T-helper 22 cell (primary cell): ENCODE data around the gene CLCN3.
"Not testable (repeated sequence)": the region's sequence is repeated elsewhere in the genome, so short reads cannot be mapped to it uniquely, and the experiment has no call there.

Experiments used
- DNase-seq: peaks from one replicate; pipeline ENCODE4 v3.0.0-alpha.2; 2020; ENCODE audit warnings: low read depth

The CLCN3 gene

DNA sequence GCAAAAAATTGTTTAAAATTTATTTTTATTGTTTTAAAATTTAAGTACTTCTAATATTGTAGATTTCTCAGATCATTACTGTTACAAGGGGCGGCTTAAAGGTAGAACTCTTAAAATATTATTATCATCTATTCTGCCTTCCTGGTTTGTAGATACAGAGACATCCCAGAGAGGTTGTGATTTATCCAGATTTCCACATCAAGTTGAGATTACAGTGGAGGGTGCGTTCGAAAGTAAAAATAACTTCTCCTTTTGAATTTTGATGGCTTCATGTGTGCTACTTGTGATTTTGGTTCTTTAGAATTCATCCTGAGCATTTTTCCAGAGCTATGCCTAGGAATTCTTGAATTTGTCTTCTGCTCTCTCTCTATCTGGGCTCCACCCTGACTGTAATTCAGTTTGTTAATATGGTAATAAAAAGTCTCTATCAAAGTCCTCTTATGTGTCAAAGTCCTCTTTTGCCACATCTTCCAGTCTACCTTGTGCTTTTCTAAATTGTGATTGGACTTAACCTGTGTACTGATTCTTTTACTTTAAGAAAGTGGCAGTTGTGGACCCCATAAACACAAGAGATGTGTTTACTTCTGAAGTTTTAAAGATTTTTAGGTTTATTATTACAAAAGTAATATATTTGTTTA lies 37.2 kb downstream of the CLCN3 start:
- DNase-seq: no peak

DNA sequence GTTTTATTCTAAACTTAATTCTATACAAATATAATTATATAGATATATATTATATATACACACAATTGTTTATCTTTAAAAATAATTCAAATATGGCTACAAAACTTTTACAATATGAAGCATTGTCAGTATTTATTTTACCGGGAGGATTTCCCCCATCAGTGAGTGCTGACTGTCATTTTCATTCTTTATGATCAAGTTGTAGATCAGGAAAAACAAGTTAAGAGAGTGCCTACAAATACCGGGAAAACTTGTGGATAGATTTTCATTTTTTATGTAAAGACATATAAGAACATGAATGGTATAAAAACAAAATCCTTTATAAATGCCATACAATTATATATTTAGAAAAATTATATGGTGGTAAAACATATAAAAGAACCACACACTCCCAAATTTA lies 37.8 kb downstream of the CLCN3 start:
- DNase-seq: no peak

DNA sequence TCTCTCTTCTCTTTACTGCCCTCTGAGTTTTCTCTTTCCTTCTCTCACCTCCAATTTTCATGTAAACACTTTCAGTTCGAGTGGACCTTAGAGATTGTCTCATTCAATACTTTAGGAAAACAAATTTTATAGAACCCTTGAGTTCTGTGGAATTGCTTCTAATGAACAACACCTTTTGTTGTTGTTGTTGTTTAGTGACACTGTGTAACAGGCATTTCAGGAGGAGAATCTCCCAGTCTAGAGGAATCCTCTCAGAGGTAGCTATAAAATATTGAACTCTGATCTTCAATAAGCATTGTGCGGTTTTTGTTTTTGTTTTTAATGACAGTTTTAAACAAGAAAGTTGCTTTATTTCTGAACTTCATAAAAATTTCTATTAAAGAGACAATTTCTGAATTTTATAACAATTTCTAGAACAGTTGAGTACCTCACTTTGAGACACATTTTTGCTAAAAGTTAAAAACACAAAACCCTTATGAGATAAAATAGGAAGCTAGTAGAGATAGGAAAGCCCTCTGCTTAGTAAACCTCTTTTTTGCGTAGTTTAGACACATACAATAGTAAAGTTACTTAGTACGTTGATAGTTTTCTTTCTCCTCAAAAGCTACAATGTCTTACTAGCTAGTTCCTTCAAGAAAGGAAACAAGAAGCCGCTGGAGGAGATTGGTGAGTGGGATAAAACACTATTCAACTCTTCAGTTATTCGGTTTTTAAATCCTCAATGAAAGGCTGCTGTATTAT lies 38.8 kb downstream of the CLCN3 start:
- DNase-seq: no peak

- peak; percentile 62 for DNase-seq
Observed at GRCh38 chr4:169659716-169660670, 39.6 kb downstream of the CLCN3 start.

DNA sequence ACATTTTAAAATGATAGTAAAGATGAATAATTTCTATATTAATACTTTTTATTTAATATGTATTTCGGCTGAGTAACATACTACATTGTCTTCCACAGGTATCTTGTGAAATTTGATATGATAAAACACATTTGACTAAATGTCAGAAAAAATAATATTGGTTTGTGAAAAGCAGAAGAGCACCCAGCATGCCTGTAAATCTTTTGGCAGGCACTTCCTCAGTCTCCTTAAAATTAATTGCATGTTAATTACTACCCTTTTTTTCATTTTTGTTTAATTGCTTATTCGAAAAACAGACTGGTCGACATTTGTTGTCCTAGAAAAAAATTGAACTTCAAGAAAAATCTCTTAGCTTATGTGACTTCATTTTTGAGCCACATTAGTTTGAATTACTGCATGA lies 40.6 kb downstream of the CLCN3 start:
- DNase-seq: no peak

GRCh38 chr4:169661761-169662160 lies 41.4 kb downstream of the CLCN3 start:
- no peak for DNase-seq

GRCh38 chr4:169662206-169662605 lies 41.8 kb downstream of the CLCN3 start:
- no peak for DNase-seq

DNA sequence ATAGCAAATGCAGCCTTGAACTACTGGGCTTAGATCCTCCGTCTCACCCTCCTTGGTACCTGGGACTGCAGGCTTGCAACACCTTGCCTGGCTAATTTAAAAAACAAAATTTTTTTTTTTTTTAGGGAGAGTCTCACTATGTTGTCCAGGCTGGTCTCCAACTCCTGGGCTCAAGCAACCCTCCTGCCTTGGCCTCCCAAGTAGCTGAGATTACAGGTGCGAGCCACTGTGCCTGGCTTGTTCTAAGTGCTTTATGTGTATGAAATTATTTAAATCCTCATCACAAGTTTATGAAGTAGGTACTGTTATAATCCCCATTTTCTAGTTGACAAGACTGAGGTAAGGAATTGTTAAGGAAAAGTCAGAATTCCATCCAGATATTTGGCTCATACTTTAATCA lies 43.0 kb downstream of the CLCN3 start:
- no peak for DNase-seq

- DNase-seq: no peak
Observed at GRCh38 chr4:169663831-169664230, 43.5 kb downstream of the CLCN3 start.

- no peak for DNase-seq
Observed at GRCh38 chr4:169664615-169665014, 44.2 kb downstream of the CLCN3 start.

DNA sequence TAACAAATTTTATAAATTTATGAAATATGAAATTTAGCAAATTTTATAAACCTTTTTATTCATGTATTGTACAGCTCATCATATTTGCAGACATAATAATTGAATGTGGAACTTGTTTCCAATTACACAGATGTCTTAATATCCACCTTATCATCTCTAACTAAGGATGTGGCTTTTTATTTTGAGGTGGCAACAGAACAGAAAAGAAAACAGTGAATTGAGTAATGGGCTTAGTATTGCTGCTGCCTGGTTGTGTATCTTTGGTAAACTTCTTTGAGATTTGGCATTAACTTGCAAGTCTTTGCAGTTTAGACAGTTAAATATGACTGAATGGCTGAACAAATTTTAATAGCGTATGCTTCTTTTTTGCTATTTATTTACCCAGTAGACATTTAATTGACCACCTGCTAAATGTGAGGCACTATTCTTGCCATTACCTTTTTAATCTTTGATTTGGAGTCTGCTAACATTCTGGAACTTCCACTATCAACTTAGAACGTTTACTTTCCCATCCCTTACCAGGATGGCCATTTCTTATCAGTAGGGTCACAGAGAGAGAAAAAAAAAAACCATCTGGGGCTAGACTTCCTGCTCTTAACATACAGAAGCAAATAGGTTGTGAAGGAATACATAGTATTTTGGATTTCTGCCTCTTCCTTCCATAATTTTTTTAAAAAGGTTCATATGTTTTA lies 44.8 kb downstream of the CLCN3 start:
- DNase-seq: no peak

GRCh38 chr4:169668069-169668721 lies 47.8 kb downstream of the CLCN3 start:
- DNase-seq: no peak

GRCh38 chr4:169675825-169676224 lies 55.4 kb downstream of the CLCN3 start:
- no peak for DNase-seq

DNA sequence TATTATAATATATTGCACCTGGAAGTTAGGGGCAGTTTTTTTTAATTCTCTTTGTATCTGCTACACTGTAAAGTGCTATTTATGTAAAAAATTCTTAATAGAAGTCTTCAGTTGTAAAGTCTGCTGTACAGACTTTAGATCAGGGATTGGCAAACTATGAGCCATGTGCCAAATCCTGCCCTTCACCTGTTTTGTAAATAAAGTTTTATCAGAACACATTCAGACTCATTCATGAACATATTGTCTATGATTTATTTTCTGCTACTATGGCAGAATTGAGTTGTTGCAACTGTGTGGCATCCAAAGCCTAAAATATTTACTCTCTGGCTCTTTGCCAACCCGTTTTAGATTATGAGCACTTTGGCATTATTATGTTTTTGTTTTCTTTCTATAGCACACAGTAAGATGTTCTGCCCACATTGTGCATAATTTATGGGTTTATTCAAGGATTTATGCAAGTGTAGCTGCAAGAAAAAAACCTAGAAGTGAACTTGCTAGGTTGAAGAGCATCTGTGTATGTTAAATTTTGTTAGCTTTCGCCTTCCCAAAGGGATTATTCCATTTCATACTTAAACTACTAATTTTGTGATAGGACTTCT lies 56.9 kb downstream of the CLCN3 start:
- no peak for DNase-seq

- not testable (repeated sequence) for DNase-seq
Observed at GRCh38 chr4:169678486-169678885, 58.1 kb downstream of the CLCN3 start.

GRCh38 chr4:169678951-169679591 lies 58.7 kb downstream of the CLCN3 start:
- DNase-seq: not testable (repeated sequence)

GRCh38 chr4:169682372-169683047 lies 62.1 kb downstream of the CLCN3 start:
- DNase-seq: no peak

GRCh38 chr4:169689681-169690080 lies 69.3 kb downstream of the CLCN3 start:
- DNase-seq: no peak

- DNase-seq: no peak
Observed at GRCh38 chr4:169690787-169691186, 70.4 kb downstream of the CLCN3 start.

DNA sequence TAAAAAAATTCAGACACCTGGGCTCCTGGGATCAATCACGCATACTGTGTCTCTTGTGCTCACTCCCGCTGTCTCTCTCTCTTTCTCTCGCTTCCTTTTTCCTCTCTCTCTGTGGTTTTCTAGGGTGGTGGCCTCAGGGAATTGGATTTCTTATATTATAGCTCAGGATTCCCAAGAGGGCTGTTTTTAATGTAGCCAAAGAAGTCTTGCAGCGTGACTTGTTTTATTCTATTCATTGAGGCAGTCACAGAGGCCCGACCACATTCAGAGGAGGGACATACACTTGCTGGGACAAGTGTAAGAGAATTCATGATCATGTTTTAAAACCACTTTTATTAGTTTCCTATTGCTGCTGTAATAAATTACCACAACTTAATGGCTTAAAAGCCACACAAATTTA lies 78.0 kb downstream of the CLCN3 start:
- no peak for DNase-seq
